GM18498 (cell line): ENCODE data around the gene SLC2A4.

Experiments used
- ATAC-seq: cut with Tn5 transposase; IDR thresholded peaks from one replicate; pipeline ENCODE4 v1.9.1; 2021; ENCODE audit warnings: mild to moderate bottlenecking, moderate library complexity; ENCODE audit not compliant: unreplicated experiment

The SLC2A4 gene

GRCh38 chr17:7246779-7247178 is 34.7 kb upstream of the SLC2A4 start:
- no peak for ATAC-seq

DNA sequence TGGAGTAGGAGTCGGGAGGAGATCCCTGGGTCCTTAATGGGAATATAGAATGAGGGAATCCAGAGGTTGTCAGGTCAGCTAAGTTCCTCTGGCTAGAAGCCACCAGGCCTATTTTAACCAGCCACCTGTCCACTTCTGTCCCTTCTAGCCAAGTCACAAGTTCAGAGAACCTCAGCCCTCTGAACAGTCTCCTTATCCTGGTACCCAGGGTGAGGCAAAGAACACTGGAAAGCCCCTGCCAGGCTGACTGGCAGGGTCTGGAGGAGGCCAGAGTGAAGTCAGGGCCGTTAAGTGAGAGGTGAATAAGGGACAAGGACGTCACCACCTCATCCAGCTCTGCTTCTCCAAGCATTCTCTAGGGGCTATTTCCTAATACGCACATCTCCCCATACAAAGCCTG is 32.7 kb upstream of the SLC2A4 start:
- ATAC-seq, result no peak

GRCh38 chr17:7249214-7249613 is 32.3 kb upstream of the SLC2A4 start:
- no peak for ATAC-seq

DNA sequence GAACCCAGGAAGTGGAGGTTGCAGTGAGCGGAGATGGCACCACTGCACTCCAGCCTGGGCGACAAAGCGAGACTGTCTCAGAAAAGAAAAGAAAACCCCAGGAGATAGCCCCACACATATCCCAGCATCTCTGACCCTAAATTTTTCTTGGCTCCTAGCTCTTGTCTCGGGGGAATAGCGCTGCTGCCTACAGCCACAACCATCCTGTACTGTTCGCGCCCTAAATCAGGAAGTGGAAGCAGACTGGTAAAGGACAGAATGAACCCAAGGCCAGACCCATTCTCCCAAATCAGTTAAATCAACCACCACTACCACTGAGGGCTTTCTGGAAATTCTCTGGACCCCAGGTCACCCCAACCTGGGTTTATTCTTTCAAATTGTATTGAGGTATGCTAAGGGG is 31.7 kb upstream of the SLC2A4 start:
- no peak for ATAC-seq

GRCh38 chr17:7250695-7251627 is 30.6 kb upstream of the SLC2A4 start:
- no peak for ATAC-seq

- peak; percentile 83 for ATAC-seq
These were observed 29.8 kb upstream of the SLC2A4 start, which contains the start of gene CTDNEP1 for GRCh38 chr17:7251661-7252175. CTDNEP1 (minus strand) TSS chr17:7251734; CDS start chr17:7251296, 438 bp downstream.

- ATAC-seq, result peak; percentile 56
These were observed 29.1 kb upstream of the SLC2A4 start, which contains the start of gene ELP5 for GRCh38 chr17:7252176-7253043. ELP5 (plus strand) TSS chr17:7252215; CDS start chr17:7252551, 336 bp downstream.

- ATAC-seq, result no peak
These were observed 28.4 kb upstream of the SLC2A4 start for GRCh38 chr17:7253082-7253481.

DNA sequence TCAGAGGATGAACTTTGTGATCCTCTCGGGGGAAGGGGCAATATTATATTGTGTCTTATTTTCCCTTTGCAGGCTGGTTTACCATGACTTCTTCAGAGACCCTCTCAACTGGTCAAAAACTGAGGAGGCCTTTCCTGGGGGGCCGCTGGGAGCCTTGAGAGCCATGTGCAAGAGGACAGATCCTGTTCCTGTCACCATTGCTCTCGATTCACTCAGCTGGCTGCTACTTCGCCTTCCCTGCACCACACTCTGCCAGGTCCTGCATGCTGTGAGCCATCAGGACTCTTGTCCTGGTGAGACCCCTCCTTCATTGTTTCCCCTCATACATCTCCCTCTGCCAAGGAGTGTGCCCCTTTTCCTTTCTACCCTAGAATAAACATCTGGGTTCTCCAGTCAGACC is 27.0 kb upstream of the SLC2A4 start:
- ATAC-seq, result no peak

GRCh38 chr17:7256766-7257456 is 24.6 kb upstream of the SLC2A4 start:
- ATAC-seq, result no peak

DNA sequence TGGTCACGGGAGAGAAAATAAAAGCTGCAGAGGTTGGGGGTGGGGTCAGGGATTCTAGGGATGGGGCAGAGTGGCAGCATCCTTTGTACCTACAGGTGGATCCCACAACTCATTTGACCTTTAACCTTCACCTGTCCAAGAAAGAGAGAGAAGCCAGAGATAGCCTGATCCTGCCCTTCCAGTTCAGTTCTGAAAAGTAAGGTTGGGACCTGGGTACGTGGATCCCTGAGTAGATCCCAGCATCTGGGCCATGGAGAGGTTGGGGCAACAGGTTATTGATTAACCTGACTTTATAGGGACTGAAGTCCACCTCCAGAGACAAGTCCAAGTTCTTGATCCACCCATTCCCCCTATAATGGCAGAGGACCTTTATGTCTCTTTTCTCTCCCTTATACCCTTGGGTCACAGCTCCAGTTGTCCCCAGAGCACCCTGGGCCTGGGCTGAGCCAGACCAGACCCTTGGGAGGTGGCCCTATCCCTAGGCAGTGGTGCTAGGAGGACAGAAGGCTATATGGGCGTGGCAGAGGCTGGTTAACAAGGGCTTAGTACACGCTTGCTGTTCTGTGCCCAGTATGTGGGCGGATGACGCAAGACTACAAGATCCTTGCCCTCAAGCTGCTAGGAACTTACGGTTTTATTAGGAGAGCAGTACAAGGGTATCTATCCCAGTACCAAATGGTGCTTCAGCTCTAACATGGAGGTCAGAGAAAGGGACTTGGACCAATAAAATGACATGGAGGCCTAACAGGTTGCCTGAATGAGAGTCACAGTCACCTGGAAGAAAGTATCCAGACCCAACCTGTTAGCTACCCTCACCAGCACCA is 22.6 kb upstream of the SLC2A4 start:
- no peak for ATAC-seq

DNA sequence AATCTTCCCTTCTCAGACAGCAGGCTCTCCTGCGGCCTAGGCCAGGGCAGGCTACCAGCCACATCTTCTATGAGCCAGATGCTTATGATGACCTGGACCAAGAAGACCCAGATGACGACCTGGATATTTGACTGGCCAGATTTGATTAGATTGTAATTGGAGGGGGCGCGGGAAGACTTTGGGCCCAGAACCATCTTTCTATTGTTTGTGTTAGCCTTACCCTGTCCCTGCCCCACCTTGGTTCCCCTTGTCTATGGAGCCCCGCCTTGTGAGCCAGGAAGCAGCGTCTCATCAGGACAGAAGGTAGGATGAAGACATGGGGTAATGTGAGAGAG is 22.0 kb upstream of the SLC2A4 start:
- ATAC-seq, result no peak

DNA sequence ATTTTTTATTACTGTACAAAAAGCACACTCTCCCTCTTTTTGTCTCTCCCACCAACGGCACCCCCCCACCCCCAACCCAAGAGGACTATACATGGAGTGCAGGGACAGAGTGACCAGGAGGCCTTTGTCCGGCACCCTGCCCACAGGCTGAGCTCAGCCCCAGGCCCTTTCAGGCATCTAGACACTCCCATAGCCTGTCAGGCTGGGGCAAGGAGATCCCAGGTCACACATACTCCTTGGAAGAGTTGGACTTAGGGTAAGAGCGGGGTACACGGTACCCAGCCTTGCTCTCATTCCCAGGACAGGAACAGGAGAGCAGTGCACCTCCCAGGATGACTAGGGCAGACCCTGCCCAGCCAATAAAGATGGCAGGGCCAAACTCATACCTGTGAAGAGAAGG is 21.4 kb upstream of the SLC2A4 start:
- no peak for ATAC-seq

- no peak for ATAC-seq
These were observed 20.7 kb upstream of the SLC2A4 start for GRCh38 chr17:7260651-7261378.

DNA sequence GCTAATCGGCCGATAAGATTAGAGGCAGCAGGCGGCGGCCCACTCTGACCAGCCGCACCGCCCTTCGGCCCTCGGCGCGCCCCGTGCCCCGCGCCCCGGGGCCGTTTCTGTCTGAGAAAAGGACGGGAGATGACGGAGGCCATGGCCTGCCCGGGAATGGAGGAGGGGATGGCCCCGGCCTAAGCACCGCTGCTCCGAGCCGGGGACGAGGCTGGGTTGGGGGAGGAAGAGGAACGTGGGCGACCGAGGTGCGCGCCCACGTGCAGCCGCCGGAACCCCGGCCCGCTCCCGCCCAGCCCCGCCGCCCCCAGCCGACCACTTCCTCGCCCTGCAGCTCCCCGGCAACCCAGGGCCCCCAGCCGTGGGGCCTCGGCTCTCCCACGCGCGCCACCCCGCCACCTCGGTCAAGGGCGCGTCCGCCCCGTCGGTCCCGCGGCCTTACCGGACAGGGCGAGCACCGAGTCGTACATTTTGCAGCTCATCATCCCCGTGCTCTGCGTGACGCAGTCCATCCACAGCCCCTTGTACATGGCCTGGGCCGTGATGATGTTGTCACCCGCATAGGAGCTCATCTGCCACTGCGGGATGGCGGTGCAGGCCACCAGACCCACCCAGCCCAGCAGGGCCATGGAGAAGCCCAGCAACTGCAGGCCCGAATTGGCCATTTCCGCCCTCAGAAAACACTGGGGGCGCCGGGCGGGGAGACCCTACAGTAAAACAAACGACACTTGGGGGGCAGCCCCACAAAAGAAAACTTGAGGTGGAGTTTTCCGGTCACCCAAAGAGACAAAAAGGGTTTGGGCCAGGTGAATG is 19.9 kb upstream of the SLC2A4 start:
- no peak for ATAC-seq

- ATAC-seq, result no peak
These were observed 19.2 kb upstream of the SLC2A4 start, which contains the start of gene CLDN7 for GRCh38 chr17:7262192-7262934. CLDN7 (minus strand) TSS chr17:7262478; CDS start chr17:7262043, 435 bp downstream.

- ATAC-seq, result no peak
These were observed 18.4 kb upstream of the SLC2A4 start for GRCh38 chr17:7262935-7263800.
